AG09309 (cell line): ENCODE data around the gene CER1.

Experiments
- DNase-seq: peaks from one replicate; pipeline ENCODE4 v3.0.0-alpha.2; 2010; ENCODE audit warnings: low read depth
- H3K4me3 ChIP-seq: 2 replicates; pipeline ENCODE4 v1.5.1; 2011; ENCODE audit warnings: mild to moderate bottlenecking, low read depth, low read length, moderate library complexity; ENCODE audit not compliant: control insufficient read depth
- TF ChIP-seq, protein P1 (sequence below): IDR thresholded peaks from 2 replicates; pipeline ENCODE4 v1.5.1; 2011; ENCODE audit warnings: mild to moderate bottlenecking, low read depth, low read length, inconsistent platforms; ENCODE audit not compliant: insufficient read depth, control insufficient read depth; ENCODE audit errors: missing control alignments

The CER1 gene

GRCh38 chr9:14760060-14760459 is 37.5 kb upstream of the CER1 start:
- DNase-seq: no peak
- TF ChIP-seq, protein P1, sequence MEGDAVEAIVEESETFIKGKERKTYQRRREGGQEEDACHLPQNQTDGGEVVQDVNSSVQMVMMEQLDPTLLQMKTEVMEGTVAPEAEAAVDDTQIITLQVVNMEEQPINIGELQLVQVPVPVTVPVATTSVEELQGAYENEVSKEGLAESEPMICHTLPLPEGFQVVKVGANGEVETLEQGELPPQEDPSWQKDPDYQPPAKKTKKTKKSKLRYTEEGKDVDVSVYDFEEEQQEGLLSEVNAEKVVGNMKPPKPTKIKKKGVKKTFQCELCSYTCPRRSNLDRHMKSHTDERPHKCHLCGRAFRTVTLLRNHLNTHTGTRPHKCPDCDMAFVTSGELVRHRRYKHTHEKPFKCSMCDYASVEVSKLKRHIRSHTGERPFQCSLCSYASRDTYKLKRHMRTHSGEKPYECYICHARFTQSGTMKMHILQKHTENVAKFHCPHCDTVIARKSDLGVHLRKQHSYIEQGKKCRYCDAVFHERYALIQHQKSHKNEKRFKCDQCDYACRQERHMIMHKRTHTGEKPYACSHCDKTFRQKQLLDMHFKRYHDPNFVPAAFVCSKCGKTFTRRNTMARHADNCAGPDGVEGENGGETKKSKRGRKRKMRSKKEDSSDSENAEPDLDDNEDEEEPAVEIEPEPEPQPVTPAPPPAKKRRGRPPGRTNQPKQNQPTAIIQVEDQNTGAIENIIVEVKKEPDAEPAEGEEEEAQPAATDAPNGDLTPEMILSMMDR: no peak
- no peak overlapping the region for H3K4me3 ChIP-seq

DNA sequence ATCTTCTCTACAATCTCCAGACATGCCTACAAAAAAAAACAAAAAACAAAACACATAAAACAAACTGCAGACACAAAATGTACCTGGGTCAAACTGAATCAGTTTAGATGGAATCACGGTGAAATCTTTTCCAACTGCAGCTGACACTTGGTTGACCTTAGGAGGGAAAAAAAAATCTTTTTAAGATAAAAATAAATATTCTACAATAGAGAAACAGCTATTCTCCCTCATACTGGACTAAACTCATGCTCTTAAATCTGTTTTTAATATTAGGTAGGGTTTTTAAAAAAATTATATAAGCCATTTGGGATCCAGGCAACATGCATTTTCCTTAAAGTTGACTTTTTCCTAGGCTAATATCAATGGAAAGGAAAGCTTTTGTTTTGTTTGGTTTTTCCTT is 33.8 kb upstream of the CER1 start:
- TF ChIP-seq, protein P1: no peak
- H3K4me3 ChIP-seq: no peak overlapping the region
- DNase-seq: no peak

GRCh38 chr9:14752871-14753270 is 30.3 kb upstream of the CER1 start:
- H3K4me3 ChIP-seq: no peak overlapping the region
- no peak for DNase-seq
- TF ChIP-seq, protein P1: no peak

DNA sequence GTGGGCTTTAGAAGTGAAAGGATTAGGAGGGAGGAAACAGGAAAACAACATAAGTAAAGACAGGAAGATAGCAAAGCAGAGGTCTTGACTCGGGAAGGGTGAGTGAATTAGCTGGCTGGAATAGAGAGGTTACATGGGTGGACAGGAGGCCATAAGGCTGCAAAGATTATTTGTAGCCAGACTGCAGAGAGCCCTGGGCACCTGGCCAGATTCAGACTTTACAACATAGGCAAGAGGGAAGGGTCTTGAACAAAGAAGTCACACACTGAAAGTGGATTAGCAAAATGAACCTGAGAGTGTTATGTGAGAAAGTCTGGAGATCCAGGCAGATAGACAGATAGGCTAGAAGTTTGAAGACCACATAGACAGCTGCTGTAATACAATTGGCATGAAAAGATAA is 29.7 kb upstream of the CER1 start:
- no peak overlapping the region for H3K4me3 ChIP-seq
- TF ChIP-seq, protein P1: no peak
- DNase-seq: no peak

GRCh38 chr9:14750821-14751220 is 28.3 kb upstream of the CER1 start:
- DNase-seq: no peak
- H3K4me3 ChIP-seq: no peak overlapping the region
- TF ChIP-seq, protein P1: no peak

GRCh38 chr9:14749741-14750211 is 27.2 kb upstream of the CER1 start:
- H3K4me3 ChIP-seq: no peak overlapping the region
- DNase-seq: no peak
- TF ChIP-seq, protein P1: no peak

GRCh38 chr9:14748373-14748772 is 25.8 kb upstream of the CER1 start:
- no peak overlapping the region for H3K4me3 ChIP-seq
- no peak for DNase-seq
- TF ChIP-seq, protein P1: no peak
